Neuronal stem cell (in vitro differentiated cells): ENCODE data around the gene SOCS2.
"Not testable (repeated sequence)": the region's sequence is repeated elsewhere in the genome, so short reads cannot be mapped to it uniquely, and the experiment has no call there.

Experiments
- DNase-seq: peaks from one replicate; pipeline ENCODE4 v3.0.0-alpha.2; 2013; ENCODE audit warnings: low spot score
- H2AFZ ChIP-seq: one replicate; pipeline ENCODE4 v1.6.1; 2013; ENCODE audit warnings: mild to moderate bottlenecking, low read length, inconsistent platforms
- H2AK5ac ChIP-seq: 2 replicates; pipeline ENCODE4 v1.6.1; 2013; ENCODE audit warnings: low read depth, mild to moderate bottlenecking, inconsistent platforms, low read length, moderate library complexity, mixed read lengths
- H2BK120ac ChIP-seq: 2 replicates; pipeline ENCODE4 v1.6.1; 2013; ENCODE audit warnings: low read depth, mild to moderate bottlenecking, inconsistent platforms, low read length, moderate library complexity, mixed read lengths
- H2BK12ac ChIP-seq: one replicate; pipeline ENCODE4 v1.6.1; 2013; ENCODE audit warnings: low read length, inconsistent platforms
- H2BK15ac ChIP-seq: 2 replicates; pipeline ENCODE4 v1.6.1; 2013; ENCODE audit warnings: mild to moderate bottlenecking, low read length, inconsistent platforms, mixed read lengths
- H2BK5ac ChIP-seq: one replicate; pipeline ENCODE4 v1.6.1; 2013; ENCODE audit warnings: inconsistent platforms, mild to moderate bottlenecking, low read length, moderate library complexity
- H3K14ac ChIP-seq: one replicate; pipeline ENCODE4 v1.6.1; 2013; ENCODE audit warnings: low read length, inconsistent platforms
- H3K18ac ChIP-seq: 2 replicates; pipeline ENCODE4 v1.6.1; 2013; ENCODE audit warnings: low read length, inconsistent platforms
- H3K23ac ChIP-seq: 2 replicates; pipeline ENCODE4 v1.6.1; 2013; ENCODE audit warnings: low read depth, mild to moderate bottlenecking, mixed read lengths, low read length, inconsistent platforms; ENCODE audit not compliant: poor library complexity
- H3K27ac ChIP-seq: replicated peaks from 3 replicates; pipeline ENCODE4 v1.5.1; 2013; ENCODE audit warnings: low read length, inconsistent platforms
- H3K27me3 ChIP-seq, 3 experiments: 2 replicates each; pipeline ENCODE4 v1.6.1; 2013; ENCODE audit warnings: low read length in 3 of 3, mild to moderate bottlenecking in 2 of 3, inconsistent platforms in 1 of 3, low read depth in 1 of 3, mixed read lengths in 1 of 3, moderate library complexity in 1 of 3; ENCODE audit not compliant: control insufficient read depth in 3 of 3, insufficient read depth in 3 of 3
- H3K36me3 ChIP-seq, 2 donors: replicated peaks in 1 of 2; 2 replicates each; pipeline ENCODE4 v1.6.1; 2013; ENCODE audit warnings: low read length in 2 of 2; ENCODE audit not compliant: control insufficient read depth in 2 of 2, insufficient read depth in 2 of 2
- H3K4ac ChIP-seq: 2 replicates; pipeline ENCODE4 v1.6.1; 2013; ENCODE audit warnings: inconsistent platforms, mild to moderate bottlenecking, low read length, moderate library complexity
- H3K4me1 ChIP-seq, 2 donors: 1 replicate in 1 of 2; 2 replicates in 1 of 2; pipeline ENCODE4 v1.6.1; 2013; ENCODE audit warnings: low read length in 2 of 2, low read depth in 1 of 2; ENCODE audit not compliant: control insufficient read depth in 2 of 2, insufficient read depth in 1 of 2
- H3K4me2 ChIP-seq: one replicate; pipeline ENCODE4 v1.6.1; 2013; ENCODE audit warnings: mild to moderate bottlenecking, low read length, inconsistent platforms; ENCODE audit not compliant: insufficient read depth, poor library complexity, severe bottlenecking
- H3K4me3 ChIP-seq, 2 donors: 2 replicates each; pipeline ENCODE4 v1.5.1; 2013; ENCODE audit warnings: low read length in 2 of 2, mild to moderate bottlenecking in 2 of 2, inconsistent platforms in 1 of 2, moderate library complexity in 1 of 2
- H3K79me1 ChIP-seq: one replicate; pipeline ENCODE4 v1.6.1; 2013; ENCODE audit warnings: low read depth, mild to moderate bottlenecking, inconsistent platforms, low read length, moderate library complexity
- H3K9ac ChIP-seq: one replicate; pipeline ENCODE4 v1.6.1; 2013; ENCODE audit warnings: mild to moderate bottlenecking, low read depth, low read length, inconsistent platforms; ENCODE audit not compliant: poor library complexity
- H3K9me3 ChIP-seq, 2 donors: replicated peaks in 1 of 2; 2 replicates each; pipeline versions ENCODE3 to v1.6.1; 2013; ENCODE audit warnings: low read length in 2 of 2, mild to moderate bottlenecking in 2 of 2, inconsistent platforms in 1 of 2, low read depth in 1 of 2, mixed read lengths in 1 of 2, moderate library complexity in 1 of 2; ENCODE audit not compliant: control insufficient read depth in 2 of 2, insufficient read depth in 1 of 2
- H4K8ac ChIP-seq: one replicate; pipeline ENCODE4 v1.6.1; 2013; ENCODE audit warnings: low read depth, mild to moderate bottlenecking, inconsistent platforms, low read length, moderate library complexity
- H4K91ac ChIP-seq: one replicate; pipeline ENCODE4 v1.6.1; 2013; ENCODE audit warnings: low read length, low read depth, mild to moderate bottlenecking, inconsistent platforms; ENCODE audit not compliant: poor library complexity
- WGBS, 2 donors: extraction: QIAGEN DNeasy Blood & Tissue Kit; methylation state at CpG; one replicate each; pipeline ENCODE4 v1.1.7; 2013; ENCODE audit warnings: missing lambda C conversion rate in 2 of 2, mixed read lengths in 1 of 2; ENCODE audit not compliant: insufficient read length in 2 of 2, insufficient replicate concordance in 1 of 2; ENCODE audit errors: extremely low coverage in 2 of 2; 5-methylcytosine and 5-hydroxymethylcytosine counted together

SOCS2 gene

DNA sequence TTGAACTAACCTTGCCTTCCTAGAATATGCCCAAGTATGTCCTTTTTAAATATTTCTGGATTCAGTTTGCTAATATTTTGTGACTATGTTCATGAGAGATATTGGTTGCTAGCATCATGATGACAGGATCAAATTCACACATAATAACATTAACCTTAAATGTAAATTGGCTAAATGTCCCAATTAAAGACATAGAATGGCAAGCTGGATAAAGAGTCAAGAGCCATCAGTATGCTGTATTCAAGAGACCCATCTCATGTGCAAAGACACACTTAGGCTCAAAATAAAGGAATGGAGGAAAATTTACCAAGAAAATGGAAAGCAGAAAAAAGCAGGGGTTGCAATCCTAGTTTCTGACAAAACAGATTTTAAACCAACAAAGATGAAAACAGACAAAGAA lies 14.6 kb upstream of the SOCS2 start:
- not testable (repeated sequence) for H3K79me1 ChIP-seq, H3K9ac ChIP-seq, H3K4me3 ChIP-seq, H3K4me2 ChIP-seq, H2BK12ac ChIP-seq, H3K4me1 ChIP-seq, H3K27me3 ChIP-seq, H2AK5ac ChIP-seq, H2AFZ ChIP-seq, H4K91ac ChIP-seq, DNase-seq, H3K36me3 ChIP-seq, H3K4ac ChIP-seq, H2BK5ac ChIP-seq, H2BK120ac ChIP-seq, H4K8ac ChIP-seq, H3K18ac ChIP-seq, H3K27ac ChIP-seq, H2BK15ac ChIP-seq, H3K14ac ChIP-seq, H3K23ac ChIP-seq
- H3K9me3 ChIP-seq = peaks cover 0 to 19% of the 10 kb centered on the region in 2 donors

DNA sequence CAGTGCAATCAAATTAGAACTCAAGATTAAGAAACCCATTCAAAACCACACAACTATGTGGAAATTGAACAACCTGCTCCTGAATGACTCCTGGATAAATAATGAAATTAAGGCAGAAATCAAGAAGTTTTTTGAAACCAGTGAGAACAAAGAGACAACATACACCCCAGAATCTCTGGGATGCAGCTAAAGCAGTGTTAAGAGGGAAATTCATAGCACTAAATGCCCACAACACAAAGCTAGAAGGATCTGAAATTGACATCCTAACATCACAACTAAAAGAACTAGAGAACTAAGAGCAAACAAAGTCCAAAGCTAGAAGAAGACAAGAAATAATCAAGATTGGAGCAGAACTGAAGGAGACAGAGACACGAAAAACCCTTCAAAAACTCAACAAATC lies 13.8 kb upstream of the SOCS2 start:
- H3K18ac ChIP-seq, H4K8ac ChIP-seq, H3K27me3 ChIP-seq, H3K4me2 ChIP-seq, H2BK120ac ChIP-seq, H2BK5ac ChIP-seq, H3K36me3 ChIP-seq, H3K79me1 ChIP-seq, H2AFZ ChIP-seq, H3K4ac ChIP-seq, H4K91ac ChIP-seq, H3K14ac ChIP-seq, DNase-seq, H3K4me3 ChIP-seq, H3K9ac ChIP-seq, H2BK12ac ChIP-seq, H2BK15ac ChIP-seq, H3K23ac ChIP-seq, H3K4me1 ChIP-seq, H2AK5ac ChIP-seq, H3K27ac ChIP-seq: not testable (repeated sequence)
- WGBS, 2 donors = no CpG with 5 or more reads among the region's 1 CpG
- H3K9me3 ChIP-seq = peaks cover 0 to 19% of the 10 kb centered on the region in 2 donors

DNA sequence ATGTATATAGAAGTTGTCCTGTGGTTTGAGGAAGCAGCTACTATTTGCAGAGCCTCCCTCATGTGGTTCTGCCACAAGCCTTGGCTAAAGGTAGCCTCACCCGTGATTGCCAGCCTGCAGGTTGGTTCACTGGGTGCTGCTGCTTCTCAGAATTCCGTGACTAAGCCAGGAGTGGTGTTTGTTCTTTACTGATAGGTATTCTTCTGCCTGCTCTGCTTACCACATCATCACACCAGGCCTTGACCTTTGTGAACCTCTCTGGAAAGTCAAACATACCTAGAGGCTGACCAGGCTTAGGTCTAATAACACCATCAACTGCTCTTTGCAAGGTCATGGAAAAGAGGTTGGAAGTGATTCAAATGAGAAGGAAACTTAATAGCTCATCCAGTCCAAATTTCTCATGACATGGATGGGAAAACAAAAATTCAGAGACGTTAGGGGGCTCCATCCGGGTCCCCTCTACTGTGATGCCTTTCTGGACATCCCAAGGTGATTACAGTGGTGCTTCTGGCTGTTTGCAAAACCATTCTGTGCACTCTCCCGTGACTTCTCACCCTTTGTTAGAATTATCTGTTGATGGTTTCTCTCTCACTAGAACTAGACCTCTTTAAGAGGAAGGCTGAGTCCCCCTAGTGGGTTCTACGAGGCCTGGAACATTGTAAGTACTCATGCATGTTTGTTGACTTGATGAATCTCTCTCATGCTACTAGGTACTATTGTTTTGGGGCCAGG lies 8.5 kb upstream of the SOCS2 start:
- Histone ChIP-seq H3K36me3 (peaks cover 0 to 34% of the 10 kb centered on the region in 2 donors), H3K4me1 (no peaks in the 10 kb centered on the region), H3K9ac (no peak overlapping the region), H2AK5ac (no peak overlapping the region), H3K23ac (no peak overlapping the region), H3K4me2 (no peak overlapping the region), H3K27ac (no peak overlapping the region), H3K4me3 (no peak overlapping the region), H2BK15ac (no peak overlapping the region), H2BK5ac (no peak overlapping the region), H2AFZ (no peak overlapping the region), H2BK12ac (no peak overlapping the region), H3K4ac (no peak overlapping the region), H4K8ac (no peak overlapping the region), H4K91ac (no peak overlapping the region), H3K27me3 (no peaks in the 10 kb centered on the region), H3K14ac (no peak overlapping the region), H3K79me1 (no peaks in the 10 kb centered on the region), H2BK120ac (no peak overlapping the region), H3K18ac (no peak overlapping the region), H3K9me3 (no peaks in the 10 kb centered on the region)
- no peak for DNase-seq
- WGBS, 2 donors = no CpG with 5 or more reads among the region's 6 CpGs

DNA sequence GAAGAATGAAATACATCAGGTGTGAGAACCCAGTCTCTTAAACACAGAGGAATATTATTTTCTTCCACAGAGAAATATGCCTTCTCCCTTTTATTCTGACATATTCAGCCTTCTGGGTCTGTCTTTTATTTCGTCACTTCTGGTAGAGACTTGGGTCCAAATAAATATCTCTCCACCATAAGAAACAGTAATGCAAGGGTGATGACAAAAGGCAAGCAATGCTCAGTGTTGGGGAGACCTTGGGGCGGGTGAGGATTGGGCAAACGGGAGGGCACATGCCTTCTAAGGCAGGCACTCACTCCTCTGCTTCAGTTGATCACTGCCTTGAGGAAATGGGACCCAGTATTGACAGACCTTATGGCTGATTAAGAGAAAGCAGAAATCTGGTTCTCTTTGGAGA lies 6.7 kb upstream of the SOCS2 start:
- Histone ChIP-seq H2AK5ac (no peak overlapping the region), H3K4me3 (no peak overlapping the region), H3K18ac (no peak overlapping the region), H2AFZ (no peak overlapping the region), H3K9ac (no peak overlapping the region), H2BK120ac (no peak overlapping the region), H3K9me3 (no peaks in the 10 kb centered on the region), H4K8ac (no peak overlapping the region), H2BK5ac (no peak overlapping the region), H3K4me2 (no peak overlapping the region), H3K4me1 (no peaks in the 10 kb centered on the region), H4K91ac (no peak overlapping the region), H3K4ac (no peak overlapping the region), H3K79me1 (no peaks in the 10 kb centered on the region), H2BK15ac (no peak overlapping the region), H3K27ac (no peak overlapping the region), H3K14ac (no peak overlapping the region), H3K27me3 (no peaks in the 10 kb centered on the region), H3K23ac (no peak overlapping the region), H2BK12ac (no peak overlapping the region), H3K36me3 (peaks cover 0 to 34% of the 10 kb centered on the region in 2 donors)
- WGBS, 2 donors = no CpG with 5 or more reads among the region's 3 CpGs
- DNase-seq = no peak
